Peyer's patch (tissue), 4 donors: Measurements from ENCODE around the gene RMND5B. TPM values are rescaled to one million over a fixed set of nuclear protein-coding genes. Genes with fewer than 3 reads are reported as not detected.
A peak's percentile ranks its signal among the peaks of the same experiment; 100 is the strongest.

Experiments
- DNase-seq, 3 donors: peaks; one replicate each; pipeline ENCODE4 v3.0.0-alpha.2; 2017 to 2019
- H3K27ac ChIP-seq, 4 donors: fragments of 200-600 bp; sonication (generic); one replicate each; pipeline ENCODE4 v1.5.1; 2016 to 2019
- H3K27me3 ChIP-seq, 2 donors: fragments of 200-600 bp; sonication (generic); one replicate each; pipeline ENCODE4 v1.5.1; 2019
- H3K36me3 ChIP-seq, 3 donors: fragments of 200-600 bp; sonication (generic); one replicate each; pipeline ENCODE4 v1.5.1; 2016 to 2019
- H3K4me1 ChIP-seq, 4 donors: fragments of 200-600 bp; sonication (generic); one replicate each; pipeline ENCODE4 v1.5.1; 2016 to 2019
- H3K4me3 ChIP-seq, 4 donors: fragments of 200-600 bp; sonication (generic); 1 replicate in 3 of 4; 2 replicates in 1 of 4; pipeline ENCODE4 v1.5.1; 2016 to 2019; ENCODE audit warnings: mild to moderate bottlenecking in 1 of 4
- H3K9me3 ChIP-seq, 4 donors: fragments of 200-600 bp; sonication (generic); one replicate each; pipeline ENCODE4 v1.5.1; 2016 to 2019; ENCODE audit warnings: mild to moderate bottlenecking in 1 of 4
- POLR2A ChIP-seq, 2 donors: fragments of 450-650 bp; IDR thresholded peaks; one replicate each; pipeline ENCODE4 v1.5.1; 2017; ENCODE audit warnings: antibody characterized with exemption in 2 of 2, mild to moderate bottlenecking in 2 of 2, moderate library complexity in 2 of 2
- total RNA-seq, 4 donors: library from RNA; depleted of rRNA; stranded (reverse); fragments of >200 nt; gene quantifications; one replicate each; pipeline ENCODE4 v1.1.0, GENCODE V29; 2016
- TF ChIP-seq, protein P1 (sequence below), 6 experiments: fragments of 450-650 bp in 4 of 6; fragments of 200-600 bp in 2 of 6; sonication (generic) in 1 of 6; IDR thresholded peaks; one replicate each; pipeline ENCODE4 v1.5.1; 2017 to 2019; ENCODE audit warnings: antibody characterized with exemption in 6 of 6, mild to moderate bottlenecking in 3 of 6, moderate library complexity in 1 of 6

The RMND5B gene
- total RNA-seq, 4 donors from 2014 or later: 35.9 to 59.4 (median 51.7) TPM

DNA sequence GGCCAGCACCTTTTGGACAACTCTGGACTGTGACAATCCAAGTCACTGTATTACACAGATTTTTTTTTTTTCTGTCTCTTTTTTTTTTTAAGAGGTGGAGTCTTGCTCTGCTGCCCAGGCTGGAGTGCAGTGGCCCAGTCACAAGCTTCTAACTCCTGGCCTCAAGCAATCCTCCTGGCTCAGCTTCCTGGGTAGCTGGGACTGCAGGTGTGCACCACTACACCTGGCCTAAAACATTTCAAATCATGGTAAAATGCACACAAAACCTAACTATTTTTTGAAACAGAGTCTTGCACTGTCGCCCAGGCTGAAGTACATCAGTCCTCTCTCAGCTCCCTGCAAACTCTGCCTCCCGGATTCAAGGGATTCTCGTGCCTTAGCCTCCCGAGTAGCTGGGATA lies 24.7 kb upstream of the RMND5B start:
- no peaks in the 10 kb centered on the region for H3K36me3 ChIP-seq
- H3K27ac ChIP-seq: no peak overlapping the region
- H3K9me3 ChIP-seq: no peaks in the 10 kb centered on the region
- H3K27me3 ChIP-seq: no peaks in the 10 kb centered on the region
- TF ChIP-seq, protein P1, sequence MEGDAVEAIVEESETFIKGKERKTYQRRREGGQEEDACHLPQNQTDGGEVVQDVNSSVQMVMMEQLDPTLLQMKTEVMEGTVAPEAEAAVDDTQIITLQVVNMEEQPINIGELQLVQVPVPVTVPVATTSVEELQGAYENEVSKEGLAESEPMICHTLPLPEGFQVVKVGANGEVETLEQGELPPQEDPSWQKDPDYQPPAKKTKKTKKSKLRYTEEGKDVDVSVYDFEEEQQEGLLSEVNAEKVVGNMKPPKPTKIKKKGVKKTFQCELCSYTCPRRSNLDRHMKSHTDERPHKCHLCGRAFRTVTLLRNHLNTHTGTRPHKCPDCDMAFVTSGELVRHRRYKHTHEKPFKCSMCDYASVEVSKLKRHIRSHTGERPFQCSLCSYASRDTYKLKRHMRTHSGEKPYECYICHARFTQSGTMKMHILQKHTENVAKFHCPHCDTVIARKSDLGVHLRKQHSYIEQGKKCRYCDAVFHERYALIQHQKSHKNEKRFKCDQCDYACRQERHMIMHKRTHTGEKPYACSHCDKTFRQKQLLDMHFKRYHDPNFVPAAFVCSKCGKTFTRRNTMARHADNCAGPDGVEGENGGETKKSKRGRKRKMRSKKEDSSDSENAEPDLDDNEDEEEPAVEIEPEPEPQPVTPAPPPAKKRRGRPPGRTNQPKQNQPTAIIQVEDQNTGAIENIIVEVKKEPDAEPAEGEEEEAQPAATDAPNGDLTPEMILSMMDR (IDR thresholded peaks at IDR 0.05): no peak
- no peak for TF ChIP-seq POLR2A (IDR thresholded peaks at IDR 0.05)
- peaks cover 0 to 5% (median 0%) of the 10 kb centered on the region in 4 donors for H3K4me1 ChIP-seq
- no peak overlapping the region for H3K4me3 ChIP-seq
- no peak for DNase-seq

DNA sequence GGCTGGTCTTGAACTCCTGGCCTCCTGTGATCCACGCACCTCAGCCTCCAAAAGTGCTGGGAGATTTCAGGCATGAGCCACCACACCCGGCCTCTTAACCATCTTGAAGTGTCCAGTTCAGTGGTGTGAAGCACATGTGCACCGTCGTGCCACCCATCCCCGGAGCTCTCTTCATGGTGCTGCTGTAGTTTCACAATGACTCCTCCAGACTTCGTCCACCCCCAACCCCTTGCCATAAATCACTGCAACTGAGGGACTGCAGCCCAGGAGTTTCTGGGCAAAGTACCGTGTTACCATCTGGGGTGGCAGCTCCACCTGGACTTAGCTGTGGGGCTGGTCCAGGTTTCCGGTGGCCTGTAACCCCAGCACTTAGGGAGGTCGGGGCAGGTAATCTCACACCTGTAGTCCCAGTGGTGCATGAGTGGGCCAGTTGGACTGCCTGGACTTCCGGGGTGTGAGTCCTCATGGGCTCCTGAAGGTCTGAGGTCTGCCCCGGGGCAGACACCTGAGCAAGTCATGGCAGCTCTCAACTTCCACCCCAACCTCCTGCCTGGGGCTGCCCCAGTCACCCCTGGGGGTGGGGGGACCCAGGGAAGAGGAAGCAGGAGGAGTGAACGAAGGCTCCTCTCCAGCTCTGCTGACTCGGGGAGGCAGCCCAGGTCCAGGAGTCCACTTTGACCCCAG lies 24.1 kb upstream of the RMND5B start:
- no peak overlapping the region for H3K4me3 ChIP-seq
- no peak for TF ChIP-seq POLR2A (IDR thresholded peaks at IDR 0.05)
- TF ChIP-seq, protein P1 (IDR thresholded peaks at IDR 0.05): no peak
- H3K27ac ChIP-seq: no peak overlapping the region
- H3K4me1 ChIP-seq: peaks cover 0 to 5% (median 0%) of the 10 kb centered on the region in 4 donors
- H3K9me3 ChIP-seq: no peaks in the 10 kb centered on the region
- no peaks in the 10 kb centered on the region for H3K27me3 ChIP-seq
- no peak for DNase-seq
- H3K36me3 ChIP-seq: no peaks in the 10 kb centered on the region

DNA sequence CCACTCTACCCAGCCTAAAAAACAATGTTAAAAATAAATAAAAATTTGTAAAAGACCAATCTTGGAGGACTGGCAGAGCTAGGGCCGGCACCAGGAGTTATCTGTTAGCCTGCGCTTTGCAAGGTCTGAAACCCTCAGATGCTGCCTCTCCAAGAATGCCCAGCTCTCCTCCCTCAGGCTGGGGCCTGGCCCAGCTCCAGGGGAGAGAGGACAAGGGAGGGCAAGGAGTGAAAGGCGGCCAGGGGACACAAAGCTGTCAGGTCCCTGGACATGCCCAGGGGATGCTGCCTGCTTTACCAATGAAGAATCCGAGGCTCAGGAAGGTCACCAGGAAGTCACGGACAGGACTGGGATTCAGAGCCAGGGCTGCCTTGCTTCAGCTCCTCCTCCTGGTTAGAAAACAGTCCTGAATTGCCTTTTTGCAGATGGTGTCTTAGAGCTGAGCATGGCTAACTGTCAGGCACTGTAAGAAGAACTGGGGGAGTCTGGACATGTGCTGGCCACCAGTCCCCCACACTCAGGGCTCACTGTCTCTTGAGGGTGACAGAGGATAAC lies 23.0 kb upstream of the RMND5B start:
- Histone ChIP-seq H3K9me3 (no peaks in the 10 kb centered on the region), H3K4me1 (peaks cover 0 to 5% (median 0%) of the 10 kb centered on the region in 4 donors), H3K36me3 (no peaks in the 10 kb centered on the region), H3K27ac (no peak overlapping the region), H3K4me3 (no peak overlapping the region), H3K27me3 (no peaks in the 10 kb centered on the region)
- TF ChIP-seq POLR2A (IDR thresholded peaks at IDR 0.05): no peak
- TF ChIP-seq, protein P1 (IDR thresholded peaks at IDR 0.05): no peak
- DNase-seq: no peak

DNA sequence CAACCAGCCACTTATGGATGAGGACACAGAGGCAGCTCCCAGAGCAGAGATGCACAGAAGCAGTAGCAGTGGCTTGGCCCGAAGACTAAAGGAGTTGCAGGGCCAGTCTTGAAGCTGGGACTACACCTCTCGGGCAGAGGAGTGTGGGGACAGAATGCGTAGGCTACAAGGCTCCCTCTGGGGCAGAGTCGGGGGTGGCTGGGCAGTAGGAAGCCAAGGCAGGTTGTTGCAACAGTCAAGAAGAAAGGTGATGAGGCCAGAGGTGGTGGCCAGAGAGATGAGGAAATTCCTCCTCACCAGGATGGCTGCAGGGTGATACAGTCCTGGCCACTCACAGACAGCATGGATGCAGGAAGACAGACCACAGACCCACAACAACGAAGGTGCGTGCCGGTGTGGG lies 22.4 kb upstream of the RMND5B start:
- Histone ChIP-seq H3K27ac (no peak overlapping the region), H3K4me1 (peaks cover 0 to 11% (median 1%) of the 10 kb centered on the region in 4 donors), H3K9me3 (no peaks in the 10 kb centered on the region), H3K4me3 (no peak overlapping the region), H3K36me3 (no peaks in the 10 kb centered on the region), H3K27me3 (no peaks in the 10 kb centered on the region)
- DNase-seq: no peak
- TF ChIP-seq, protein P1 (IDR thresholded peaks at IDR 0.05): no peak
- TF ChIP-seq POLR2A (IDR thresholded peaks at IDR 0.05): no peak

DNA sequence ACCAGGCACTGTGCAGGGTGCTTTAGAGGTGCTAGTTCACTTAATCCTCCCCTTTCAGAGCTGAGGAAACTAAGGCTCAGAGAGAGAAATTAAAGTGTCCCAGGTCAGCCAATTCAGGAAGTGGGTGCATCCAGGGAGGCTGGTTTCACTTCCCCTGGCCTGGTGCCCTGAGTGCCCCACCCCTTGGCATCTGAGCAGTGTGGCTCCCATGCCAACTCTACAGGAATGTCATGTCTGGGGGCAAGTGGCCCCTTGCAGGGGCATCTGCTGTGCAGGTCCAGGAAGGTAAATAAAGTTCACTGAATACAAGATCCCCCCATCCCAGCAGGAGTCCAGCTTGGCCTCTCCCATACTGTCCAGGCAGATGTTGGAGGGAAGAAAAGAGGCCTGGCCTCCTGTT lies 21.8 kb upstream of the RMND5B start:
- no peak for TF ChIP-seq POLR2A (IDR thresholded peaks at IDR 0.05)
- TF ChIP-seq, protein P1 (IDR thresholded peaks at IDR 0.05): no peak
- no peak overlapping the region for H3K27ac ChIP-seq

More for the DNA sequence above, 21.8 kb upstream of the RMND5B start:
- Histone ChIP-seq H3K9me3 (no peaks in the 10 kb centered on the region), H3K4me1 (peaks cover 0 to 16% (median 2%) of the 10 kb centered on the region in 4 donors), H3K36me3 (no peaks in the 10 kb centered on the region), H3K4me3 (no peak overlapping the region), H3K27me3 (no peaks in the 10 kb centered on the region)
- peak in 2 of 3 donors; percentile 65 to 67 for DNase-seq
